Lower leg skin (tissue), 3 donors: ENCODE results near the gene CHST12.

Source experiments
- CTCF ChIP-seq, 3 donors: fragments of 450-650 bp; IDR thresholded peaks; one replicate each; pipeline ENCODE4 v1.5.1; 2016; ENCODE audit warnings: antibody characterized with exemption in 3 of 3, mild to moderate bottlenecking in 3 of 3, moderate library complexity in 2 of 3
- POLR2A ChIP-seq, 2 donors: fragments of 450-650 bp; IDR thresholded peaks; one replicate each; pipeline ENCODE4 v1.6.1; 2016 to 2017; ENCODE audit warnings: antibody characterized with exemption in 2 of 2, mild to moderate bottlenecking in 1 of 2, moderate library complexity in 1 of 2

- no peak for TF ChIP-seq CTCF (IDR thresholded peaks at IDR 0.05)
- no peak for TF ChIP-seq POLR2A (IDR thresholded peaks at IDR 0.05)
These were observed 45.8 kb upstream of the CHST12 start for GRCh38 chr7:2357571-2357970.
